Activated CD4-positive, alpha-beta T cell treated with anti-CD3 and anti-CD28 coated beads, Interleukin-2, amount 50 U/mL, for 24 hours (primary cell): Measurements from ENCODE around the gene PRSS1.
"Not testable (repeated sequence)": the region's sequence is repeated elsewhere in the genome, so short reads cannot be mapped to it uniquely, and the experiment has no call there.

Experiments
- DNase-seq, 2 donors: peaks; one replicate each; pipeline ENCODE4 v3.0.0-alpha.2; 2020; ENCODE audit warnings: low read depth in 1 of 2, low spot score in 1 of 2

The PRSS1 gene

GRCh38 chr7:142773230-142773629 is 24.0 kb downstream of the PRSS1 start:
- DNase-seq, result no peak

- DNase-seq, result no peak
These were observed 24.9 kb downstream of the PRSS1 start for GRCh38 chr7:142773937-142774744.

DNA sequence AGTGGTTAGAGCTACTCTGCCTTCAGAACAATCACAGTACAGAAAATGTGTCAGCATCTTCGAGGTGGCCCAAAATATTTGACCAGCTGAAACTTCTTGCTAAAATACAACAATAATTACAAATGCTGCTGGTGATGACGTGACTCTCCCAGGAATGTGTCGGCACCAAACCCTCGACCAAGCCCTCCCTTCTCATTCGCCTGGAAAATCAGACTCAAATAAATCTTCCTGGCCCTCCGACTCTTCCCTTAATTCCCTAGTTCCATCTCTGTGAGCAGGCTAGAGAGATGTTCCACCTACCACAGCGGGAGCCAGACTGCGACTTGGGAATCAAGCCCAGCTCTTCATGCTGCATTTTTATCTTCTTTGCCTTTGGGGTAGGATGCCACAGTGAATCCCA is 25.6 kb downstream of the PRSS1 start:
- DNase-seq, result no peak

GRCh38 chr7:142775351-142776115 is 26.3 kb downstream of the PRSS1 start:
- DNase-seq, result not testable (repeated sequence)

- DNase-seq, result no peak
These were observed 27.1 kb downstream of the PRSS1 start for GRCh38 chr7:142776206-142776844.

DNA sequence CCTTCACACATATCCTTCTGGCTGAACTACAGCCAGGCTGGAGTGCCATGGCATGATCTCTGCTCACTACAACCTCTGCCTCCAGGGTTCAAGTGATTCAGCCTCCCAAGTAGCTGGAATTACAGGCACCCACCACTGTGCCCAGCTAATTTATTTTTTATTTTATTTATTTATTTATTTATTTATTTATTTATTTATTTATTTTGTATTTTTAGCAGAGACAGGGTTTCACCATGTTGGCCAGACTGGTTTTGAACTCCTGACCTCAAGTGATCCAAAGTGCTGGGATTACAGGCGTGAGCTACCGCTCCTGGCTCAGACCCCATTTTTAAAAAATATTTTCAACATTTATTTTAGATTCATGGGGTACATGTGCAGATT is 27.6 kb downstream of the PRSS1 start:
- DNase-seq, result not testable (repeated sequence)

- no peak for DNase-seq
These were observed 28.0 kb downstream of the PRSS1 start for GRCh38 chr7:142777318-142777717.

DNA sequence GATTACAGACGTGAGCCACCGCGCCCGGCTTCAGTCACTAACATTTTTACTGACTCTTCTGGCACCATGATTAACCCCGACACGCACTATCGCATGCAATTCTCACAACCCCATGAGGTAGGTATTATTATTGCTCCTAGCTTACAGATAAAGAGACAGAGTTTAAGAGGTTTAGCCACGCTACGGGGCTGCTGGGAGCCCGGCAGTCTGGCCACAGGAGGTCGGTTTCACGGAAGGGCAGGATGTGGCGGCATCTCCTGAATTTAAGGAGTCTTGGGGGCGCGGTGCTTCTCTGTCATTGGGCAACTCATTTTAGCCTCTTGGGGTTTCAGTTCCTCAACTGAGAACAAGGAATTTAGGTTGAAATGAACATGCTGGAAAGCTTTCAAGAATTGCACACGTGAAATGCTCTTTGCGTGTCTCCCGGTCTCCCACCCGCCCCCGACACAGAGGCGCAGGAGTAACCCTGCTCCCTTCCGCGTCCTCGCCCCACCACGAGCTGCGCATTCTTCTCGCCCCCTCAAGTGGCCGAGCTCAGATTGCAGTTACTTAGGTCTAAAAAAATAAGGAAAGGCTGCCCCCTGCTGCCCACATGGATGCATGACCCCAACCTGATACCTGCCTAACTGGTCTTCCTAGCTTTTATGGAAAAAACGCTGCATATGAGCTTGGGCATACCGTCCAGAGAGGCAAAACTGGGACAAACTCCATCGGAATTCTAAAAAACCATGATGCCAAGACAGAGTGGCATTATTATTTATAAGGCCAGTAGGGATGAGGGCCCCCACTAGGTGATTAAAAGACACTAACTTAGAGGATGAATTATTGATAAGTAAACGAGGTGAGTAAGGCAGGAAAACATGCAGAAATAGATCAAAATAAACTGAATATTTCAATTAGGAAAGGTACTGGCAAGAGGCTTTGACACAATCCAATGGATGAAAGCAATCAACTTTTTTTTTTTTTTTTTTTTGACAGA is 33.9 kb downstream of the PRSS1 start:
- peak in 1 of 2 donors; percentile 58 for DNase-seq

DNA sequence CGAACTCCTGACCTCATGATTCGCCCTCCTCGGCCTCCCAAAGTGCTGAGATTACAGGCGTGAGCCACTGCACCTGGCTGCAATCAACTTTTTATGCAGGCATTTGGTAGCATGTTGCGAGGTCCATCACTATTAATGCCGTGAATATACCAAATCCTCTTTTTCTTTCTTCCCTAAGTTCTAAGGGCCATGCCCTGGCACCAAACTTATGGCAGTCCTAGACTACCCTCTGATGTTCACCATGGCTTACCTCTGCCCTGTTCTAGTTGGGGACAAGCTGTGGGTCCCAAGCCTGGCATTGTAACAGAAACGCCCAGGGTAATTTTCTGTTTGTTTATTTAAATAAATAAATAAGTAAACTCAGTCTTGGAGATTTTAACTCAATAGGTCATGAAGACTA is 34.8 kb downstream of the PRSS1 start:
- DNase-seq, result no peak

DNA sequence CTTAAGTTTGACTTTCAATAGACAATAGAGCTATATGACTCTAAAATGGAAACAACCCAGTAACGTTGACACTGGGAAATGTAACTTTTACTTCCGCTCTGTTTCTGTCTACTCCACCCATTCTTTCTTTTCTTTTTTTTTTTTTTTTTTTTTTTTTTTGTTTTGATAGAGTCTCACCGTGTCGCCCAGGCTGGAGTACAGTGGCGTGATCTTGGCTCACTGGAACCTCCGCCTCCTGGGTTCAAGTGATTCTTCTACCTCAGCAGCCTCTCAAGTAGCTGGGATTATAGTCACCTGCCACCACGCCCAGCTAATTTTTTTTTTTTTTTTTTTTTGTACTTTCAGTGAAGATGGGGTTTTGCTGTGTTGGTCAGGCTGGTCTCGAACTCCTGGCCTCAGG is 35.4 kb downstream of the PRSS1 start:
- DNase-seq, result peak in 1 of 2 donors; percentile 8

DNA sequence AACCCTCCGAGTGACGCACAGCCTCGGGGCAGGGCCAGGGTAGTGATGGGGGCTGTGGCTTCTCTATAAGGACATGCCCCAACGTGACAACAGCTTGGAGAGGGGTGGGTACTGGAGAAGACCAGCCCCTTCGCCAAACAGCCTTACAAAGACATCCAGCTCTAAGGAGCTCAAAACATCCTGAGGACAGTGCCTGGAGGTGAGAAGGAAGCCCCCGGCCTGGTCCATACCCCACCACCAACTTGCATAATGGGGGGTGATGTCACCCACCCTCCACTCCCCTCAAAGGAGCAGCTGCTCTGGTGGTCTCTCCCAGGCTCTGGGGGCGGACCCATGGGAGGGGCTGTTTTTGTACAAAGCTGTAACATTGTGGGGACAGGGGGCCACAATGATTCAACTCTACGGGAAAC is 36.6 kb downstream of the PRSS1 start:
- DNase-seq, result peak in 1 of 2 donors; percentile 73

DNA sequence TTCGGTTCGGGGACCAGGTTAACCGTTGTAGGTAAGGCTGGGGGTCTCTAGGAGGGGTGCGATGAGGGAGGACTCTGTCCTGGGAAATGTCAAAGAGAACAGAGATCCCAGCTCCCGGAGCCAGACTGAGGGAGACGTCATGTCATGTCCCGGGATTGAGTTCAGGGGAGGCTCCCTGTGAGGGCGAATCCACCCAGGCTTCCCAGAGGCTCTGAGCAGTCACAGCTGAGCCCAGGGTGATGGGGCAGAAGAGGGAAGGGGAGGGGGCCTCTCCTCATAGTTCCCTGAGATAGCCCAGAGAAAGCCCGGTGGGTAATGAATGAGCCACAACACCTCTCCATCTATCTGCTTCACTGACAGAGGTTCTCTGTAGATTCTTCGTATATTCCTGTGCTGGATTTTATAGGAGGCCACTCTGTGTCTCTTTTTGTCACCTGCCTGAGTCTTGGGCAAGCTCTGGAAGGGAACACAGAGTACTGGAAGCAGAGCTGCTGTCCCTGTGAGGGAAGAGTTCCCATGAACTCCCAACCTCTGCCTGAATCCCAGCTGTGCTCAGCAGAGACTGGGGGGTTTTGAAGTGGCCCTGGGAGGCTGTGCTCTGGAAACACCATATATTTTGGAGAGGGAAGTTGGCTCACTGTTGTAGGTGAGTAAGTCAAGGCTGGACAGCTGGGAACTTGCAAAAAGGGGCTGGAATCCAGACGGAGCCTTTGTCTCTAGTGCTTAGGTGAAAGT is 37.9 kb downstream of the PRSS1 start:
- DNase-seq, result no peak

DNA sequence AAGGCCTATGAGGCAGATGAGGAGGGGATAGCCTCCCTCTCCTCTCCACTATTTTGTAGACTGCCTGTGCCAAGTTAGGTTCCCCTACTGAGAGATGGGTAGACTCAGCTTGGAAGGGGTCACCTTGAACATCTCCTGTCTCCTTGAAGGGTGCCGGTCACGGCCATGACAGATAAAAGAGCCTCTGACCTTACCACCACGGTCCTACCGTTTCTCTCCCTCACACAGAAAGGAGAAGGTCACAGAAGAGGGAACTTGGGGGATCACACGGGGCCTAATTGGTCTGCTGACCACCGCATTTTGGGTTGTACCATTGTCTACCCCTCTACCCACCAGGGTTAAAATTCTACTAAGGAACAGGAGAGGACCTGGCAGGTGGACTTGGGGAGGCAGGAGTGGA is 38.5 kb downstream of the PRSS1 start:
- DNase-seq, result no peak

DNA sequence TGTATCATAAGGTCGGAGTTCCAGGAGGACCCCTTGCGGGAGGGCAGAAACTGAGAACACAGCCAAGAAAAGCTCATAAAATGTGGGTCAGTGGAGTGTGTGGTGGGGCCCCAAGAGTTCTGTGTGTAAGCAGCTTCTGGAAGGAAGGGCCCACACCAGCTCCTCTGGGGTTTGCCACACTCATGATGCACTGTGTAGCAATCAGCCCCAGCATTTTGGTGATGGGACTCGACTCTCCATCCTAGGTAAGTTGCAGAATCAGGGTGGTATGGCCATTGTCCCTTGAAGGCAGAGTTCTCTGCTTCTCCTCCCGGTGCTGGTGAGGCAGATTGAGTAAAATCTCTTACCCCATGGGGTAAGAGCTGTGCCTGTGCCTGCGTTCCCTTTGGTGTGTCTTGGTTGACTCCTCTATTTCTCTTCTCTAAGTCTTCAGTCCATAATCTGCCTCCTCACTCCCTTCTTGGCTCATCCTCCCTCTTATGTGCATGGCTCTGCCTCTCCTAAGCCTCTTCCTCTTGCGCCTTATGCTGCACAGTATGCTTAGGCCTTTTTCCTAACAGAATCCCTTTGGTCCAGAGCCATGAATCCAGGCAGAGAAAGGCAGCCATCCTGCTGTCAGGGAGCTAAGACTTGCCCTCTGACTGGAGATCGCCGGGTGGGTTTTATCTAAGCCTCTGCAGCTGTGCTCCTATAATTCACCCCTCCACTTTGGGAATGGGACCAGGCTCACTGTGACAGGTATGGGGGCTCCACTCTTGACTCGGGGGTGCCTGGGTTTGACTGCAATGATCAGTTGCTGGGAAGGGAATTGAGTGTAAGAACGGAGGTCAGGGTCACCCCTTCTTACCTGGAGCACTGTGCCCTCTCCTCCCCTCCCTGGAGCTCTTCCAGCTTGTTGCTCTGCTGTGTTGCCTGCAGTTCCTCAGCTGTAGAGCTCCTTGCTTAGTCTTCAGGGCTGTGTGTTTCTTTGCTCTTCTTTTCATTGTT is 39.3 kb downstream of the PRSS1 start:
- DNase-seq, result no peak

GRCh38 chr7:142789441-142789840 is 40.2 kb downstream of the PRSS1 start:
- no peak for DNase-seq

GRCh38 chr7:142790056-142790455 is 40.8 kb downstream of the PRSS1 start:
- no peak for DNase-seq

DNA sequence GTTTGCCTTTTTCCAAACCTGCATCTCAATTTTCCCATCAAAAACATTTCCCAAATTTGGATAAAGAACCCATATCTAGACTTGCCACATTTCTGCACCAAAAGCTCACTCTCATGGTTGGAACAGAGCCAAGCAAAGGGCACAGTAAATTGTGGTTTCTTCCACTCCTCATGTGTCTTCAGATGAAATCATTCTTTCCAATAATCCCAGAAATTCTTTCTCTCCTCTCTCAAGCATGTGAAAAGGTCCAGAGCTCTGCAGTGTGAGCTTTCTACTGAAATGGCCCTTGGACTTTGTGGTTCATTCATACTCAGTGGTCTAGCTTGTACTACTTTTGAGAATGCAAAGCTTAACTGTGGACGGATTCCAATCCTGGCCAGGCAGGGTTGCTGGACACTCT is 41.3 kb downstream of the PRSS1 start:
- no peak for DNase-seq

GRCh38 chr7:142791502-142791901 is 42.2 kb downstream of the PRSS1 start:
- DNase-seq, result no peak

GRCh38 chr7:142792129-142792528 is 42.9 kb downstream of the PRSS1 start:
- no peak for DNase-seq
